GM21576 (cell line): Measurements from ENCODE around the gene NSD1.
"Not testable (repeated sequence)": the region's sequence is repeated elsewhere in the genome, so short reads cannot be mapped to it uniquely, and the experiment has no call there.

ENCODE experiments used
- ATAC-seq: cut with Tn5 transposase; IDR thresholded peaks from one replicate; pipeline ENCODE4 v1.9.1; 2021; ENCODE audit warnings: mild to moderate bottlenecking, moderate library complexity; ENCODE audit not compliant: unreplicated experiment

NSD1 gene

GRCh38 chr5:177325868-177326381, 192.4 kb downstream of the NSD1 start:
- no peak for ATAC-seq

- ATAC-seq = no peak
Observed at GRCh38 chr5:177327539-177328522, 194.3 kb downstream of the NSD1 start.

GRCh38 chr5:177328545-177329231, 195.1 kb downstream of the NSD1 start:
- ATAC-seq = no peak

DNA sequence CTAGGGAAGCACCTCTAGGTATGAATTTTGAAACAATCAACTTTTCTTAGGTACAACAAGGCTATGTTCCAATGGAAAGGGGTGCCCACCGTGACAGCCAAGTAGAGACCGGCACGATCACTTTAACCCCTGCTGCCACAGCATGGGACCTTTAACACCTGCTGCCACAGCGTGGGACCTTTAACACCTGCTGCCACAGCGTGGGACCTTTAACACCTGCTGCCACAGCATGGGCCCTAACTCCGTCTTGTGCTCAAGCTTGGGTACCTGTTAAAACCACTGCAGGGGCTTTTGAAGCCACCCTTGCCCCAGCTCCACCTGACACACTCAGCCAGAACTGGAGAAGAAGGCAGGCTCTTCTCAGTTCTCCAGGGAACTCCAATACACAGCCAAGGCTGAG, 196.3 kb downstream of the NSD1 start:
- no peak for ATAC-seq

- no peak for ATAC-seq
Observed at GRCh38 chr5:177330991-177331842, 197.6 kb downstream of the NSD1 start.

- no peak for ATAC-seq
Observed at GRCh38 chr5:177332031-177332895, 198.7 kb downstream of the NSD1 start.

GRCh38 chr5:177332896-177333260, 199.3 kb downstream of the NSD1 start:
- no peak for ATAC-seq

- ATAC-seq = no peak
Observed at GRCh38 chr5:177333420-177334154, 200.0 kb downstream of the NSD1 start.

GRCh38 chr5:177334155-177334551, 200.6 kb downstream of the NSD1 start:
- ATAC-seq = no peak

GRCh38 chr5:177334781-177335700, 201.5 kb downstream of the NSD1 start:
- ATAC-seq = no peak

DNA sequence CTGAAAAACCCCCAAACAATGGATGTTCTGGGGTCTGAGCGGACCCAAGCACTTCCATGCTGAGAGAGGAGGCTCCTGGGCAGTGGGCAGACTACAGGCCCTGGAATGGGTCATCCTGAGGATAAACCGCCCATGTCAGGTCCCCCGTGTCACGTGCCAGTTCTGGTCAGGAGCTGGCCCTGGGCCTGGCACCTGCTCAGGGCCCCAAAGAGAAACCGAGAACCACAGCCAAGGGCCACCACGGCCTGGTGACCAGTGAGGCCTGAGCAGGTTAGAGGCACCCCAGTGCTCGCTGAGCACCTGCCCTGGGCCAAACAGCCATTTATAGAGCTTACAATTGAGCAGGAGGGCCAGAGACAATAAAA, 202.1 kb downstream of the NSD1 start:
- no peak for ATAC-seq

DNA sequence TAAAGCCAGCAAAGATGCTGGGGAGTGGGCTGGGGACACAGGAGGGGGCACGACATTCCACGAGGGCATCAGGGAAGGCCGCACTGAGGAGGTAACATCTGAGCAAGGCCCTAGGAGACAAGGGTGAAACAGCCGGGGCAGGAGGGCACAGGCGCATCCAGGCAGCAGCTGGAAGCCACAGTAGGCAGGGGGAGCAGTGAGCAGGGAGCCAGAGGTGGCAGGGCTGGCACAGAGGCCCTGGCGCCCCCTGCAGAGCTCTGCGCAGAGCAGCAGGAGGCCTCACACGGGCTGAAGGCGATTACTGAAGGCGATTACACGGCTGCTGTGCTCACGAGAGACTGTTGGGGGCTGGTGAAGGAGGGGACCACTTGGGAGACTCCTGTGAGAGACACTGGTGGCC, 202.5 kb downstream of the NSD1 start:
- ATAC-seq = no peak

GRCh38 chr5:177336603-177337494, 203.3 kb downstream of the NSD1 start:
- no peak for ATAC-seq

GRCh38 chr5:177338251-177339106, 204.9 kb downstream of the NSD1 start:
- no peak for ATAC-seq

DNA sequence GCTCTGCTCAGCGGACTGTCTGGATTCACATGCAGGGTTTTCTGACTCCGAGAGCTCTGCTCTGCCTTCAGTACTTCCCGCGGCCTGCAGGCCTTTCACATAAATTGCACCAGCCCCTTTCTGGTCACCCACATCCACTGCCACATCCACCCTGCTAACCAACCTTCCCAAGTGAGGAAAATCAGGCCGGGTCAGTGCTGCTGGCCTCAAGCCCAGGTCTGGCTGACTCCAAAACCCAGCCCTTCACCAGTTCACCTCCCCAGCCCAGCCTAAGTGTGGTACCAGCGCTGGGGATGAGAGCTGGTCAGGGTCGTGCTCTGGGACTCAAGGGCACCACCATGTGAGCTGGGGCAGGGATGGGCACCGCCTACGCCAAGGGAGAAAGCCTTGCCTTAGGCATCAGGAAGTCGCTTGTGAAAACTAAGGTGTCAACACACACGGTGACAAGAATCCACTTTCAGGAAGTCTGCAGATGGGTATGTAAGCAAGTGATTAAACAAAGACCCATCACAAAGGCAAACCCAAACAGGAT, 205.6 kb downstream of the NSD1 start:
- ATAC-seq = no peak

DNA sequence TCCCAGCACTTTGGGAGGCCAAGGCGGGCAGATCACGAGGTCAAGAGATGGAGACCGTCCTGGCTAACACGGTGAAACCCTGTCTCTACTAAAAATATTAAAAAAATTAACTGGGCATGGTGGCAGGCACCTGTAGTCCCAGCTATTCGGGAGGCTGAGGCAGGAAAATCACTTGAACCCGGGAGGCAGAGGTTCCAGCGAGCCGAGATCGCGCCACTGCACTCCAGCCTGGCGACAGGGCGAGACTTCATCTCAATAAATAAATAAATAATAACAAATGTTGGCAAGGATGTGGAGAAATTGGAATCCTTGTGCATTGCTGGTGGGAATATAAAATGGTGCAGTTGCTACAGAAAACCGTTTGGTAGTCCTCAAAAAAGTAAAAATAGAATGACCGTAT, 209.4 kb downstream of the NSD1 start:
- ATAC-seq = not testable (repeated sequence)
